ENCODE data around the gene VSIG4.

VSIG4 gene

DNA sequence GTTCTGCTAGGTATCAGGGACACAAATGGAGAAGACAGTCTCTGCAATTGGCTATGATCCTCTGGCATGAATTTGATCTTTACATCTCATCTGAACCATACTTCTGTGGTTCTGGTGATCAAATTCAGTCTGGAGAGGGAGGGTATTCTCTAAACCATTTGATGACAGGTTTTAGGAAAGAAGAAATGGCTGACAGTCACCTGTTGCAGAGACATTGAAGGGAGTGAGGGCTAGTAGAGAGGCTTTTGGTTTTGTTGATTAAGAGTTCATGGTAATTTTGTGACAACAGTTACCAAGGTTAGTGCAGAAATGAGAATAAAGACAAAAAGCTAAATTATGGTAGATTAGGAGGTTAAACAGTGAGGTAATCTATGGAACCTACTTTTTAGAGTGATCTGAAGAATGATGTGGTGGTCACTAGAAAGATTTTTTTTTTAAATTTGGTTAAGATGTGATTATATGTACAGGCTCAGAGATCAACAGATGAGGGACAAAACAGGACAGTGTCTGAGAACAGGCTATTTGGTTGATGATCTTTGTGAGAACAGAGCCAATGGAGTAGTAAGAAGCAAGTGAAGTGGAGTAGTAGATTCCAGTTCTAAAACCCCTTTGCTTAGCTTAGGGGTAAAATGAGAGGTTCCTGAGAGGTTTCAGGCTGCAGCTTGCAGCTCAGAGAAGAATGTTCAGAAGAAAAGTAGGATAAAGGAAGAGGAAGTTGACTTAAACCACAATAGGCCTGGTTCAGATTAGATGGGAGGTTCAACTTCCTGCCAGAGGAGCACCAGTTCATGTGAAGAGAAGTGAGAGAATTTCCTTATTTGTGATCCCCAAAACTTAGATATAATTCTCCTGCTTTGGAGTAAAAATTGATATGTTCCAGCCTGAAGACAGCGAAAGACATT is 34.7 kb downstream of the VSIG4 start:
- DNase-seq = no peak
- H3K27ac ChIP-seq = no peak overlapping the region
- intact Hi-C loops (cut with DNase I; ENCODE audit: low total_unique reads) = no loop called here
- no peak overlapping the region for H3K4me3 ChIP-seq
- no peaks in the 10 kb centered on the region for H3K4me1 ChIP-seq
- H3K9me3 ChIP-seq = no peaks in the 10 kb centered on the region
- H3K27me3 ChIP-seq = no peaks in the 10 kb centered on the region
- TF ChIP-seq, protein P1, sequence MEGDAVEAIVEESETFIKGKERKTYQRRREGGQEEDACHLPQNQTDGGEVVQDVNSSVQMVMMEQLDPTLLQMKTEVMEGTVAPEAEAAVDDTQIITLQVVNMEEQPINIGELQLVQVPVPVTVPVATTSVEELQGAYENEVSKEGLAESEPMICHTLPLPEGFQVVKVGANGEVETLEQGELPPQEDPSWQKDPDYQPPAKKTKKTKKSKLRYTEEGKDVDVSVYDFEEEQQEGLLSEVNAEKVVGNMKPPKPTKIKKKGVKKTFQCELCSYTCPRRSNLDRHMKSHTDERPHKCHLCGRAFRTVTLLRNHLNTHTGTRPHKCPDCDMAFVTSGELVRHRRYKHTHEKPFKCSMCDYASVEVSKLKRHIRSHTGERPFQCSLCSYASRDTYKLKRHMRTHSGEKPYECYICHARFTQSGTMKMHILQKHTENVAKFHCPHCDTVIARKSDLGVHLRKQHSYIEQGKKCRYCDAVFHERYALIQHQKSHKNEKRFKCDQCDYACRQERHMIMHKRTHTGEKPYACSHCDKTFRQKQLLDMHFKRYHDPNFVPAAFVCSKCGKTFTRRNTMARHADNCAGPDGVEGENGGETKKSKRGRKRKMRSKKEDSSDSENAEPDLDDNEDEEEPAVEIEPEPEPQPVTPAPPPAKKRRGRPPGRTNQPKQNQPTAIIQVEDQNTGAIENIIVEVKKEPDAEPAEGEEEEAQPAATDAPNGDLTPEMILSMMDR (IDR thresholded peaks at IDR 0.05) = no peak
- no peaks in the 10 kb centered on the region for H3K36me3 ChIP-seq

DNA sequence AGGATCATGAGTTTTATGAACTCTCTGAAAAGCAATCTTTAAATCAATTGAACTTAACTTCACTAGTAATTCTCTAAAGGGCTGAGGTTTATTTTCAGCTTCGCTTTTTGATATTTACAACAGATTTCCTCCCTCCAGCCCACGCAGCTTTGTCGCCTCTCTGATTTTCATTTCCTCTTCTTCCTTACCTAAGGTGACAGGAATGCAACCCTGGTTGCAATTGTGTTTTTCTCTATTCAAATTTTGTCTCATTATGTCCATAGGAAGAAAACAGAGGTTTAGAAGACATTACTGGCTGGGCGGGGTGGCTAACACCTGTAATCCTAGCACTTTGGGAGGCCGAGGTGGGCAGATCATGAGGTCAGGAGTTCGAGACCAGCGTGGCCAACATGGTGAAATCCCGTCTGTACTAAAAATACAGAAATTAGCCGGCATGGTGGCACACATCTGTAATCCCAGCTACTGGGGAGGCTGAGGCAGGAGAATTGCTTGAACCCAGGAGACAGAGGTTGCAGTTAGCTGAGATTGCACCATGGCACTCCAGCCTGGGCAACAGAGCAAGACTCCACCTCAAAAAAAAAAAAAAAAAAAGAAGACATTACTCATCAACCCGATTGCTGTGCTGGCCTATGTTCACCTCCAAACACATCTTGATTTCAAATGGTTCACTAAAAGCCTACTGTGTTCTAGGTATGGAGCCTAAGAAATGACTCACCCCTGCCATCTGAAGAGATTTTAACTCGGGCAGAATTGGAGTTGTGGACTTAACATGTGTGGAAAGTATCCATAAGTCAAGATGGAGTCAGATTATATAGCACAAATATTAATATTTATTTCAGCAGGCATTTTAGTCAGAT is 36.8 kb downstream of the VSIG4 start:
- TF ChIP-seq, protein P1 (IDR thresholded peaks at IDR 0.05) = no peak
- Histone ChIP-seq H3K9me3 (no peaks in the 10 kb centered on the region), H3K27me3 (no peaks in the 10 kb centered on the region), H3K4me3 (no peak overlapping the region), H3K4me1 (no peaks in the 10 kb centered on the region), H3K27ac (no peak overlapping the region), H3K36me3 (no peaks in the 10 kb centered on the region)
- DNase-seq = no peak
- intact Hi-C loops (cut with DNase I; ENCODE audit: low total_unique reads) = no loop called here

DNA sequence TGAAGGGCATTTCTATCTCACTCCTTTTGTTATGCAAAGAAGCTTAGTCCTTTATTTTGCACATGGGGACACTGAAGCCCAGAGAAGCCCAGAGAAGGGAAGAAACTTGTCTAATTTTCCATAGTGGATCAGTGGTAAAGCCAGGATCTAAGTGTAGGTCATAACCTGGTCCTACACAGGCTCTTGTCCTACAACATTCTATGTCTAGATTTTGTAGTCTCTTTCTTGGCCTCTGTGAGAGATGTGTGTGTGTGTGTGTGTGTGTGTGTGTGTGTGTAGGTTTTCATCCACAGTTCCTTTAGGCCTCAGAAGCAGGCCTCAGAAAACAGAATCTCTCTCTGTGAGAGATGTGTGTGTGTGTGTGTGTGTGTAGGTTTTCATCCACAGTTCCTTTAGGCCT is 38.3 kb downstream of the VSIG4 start:
- intact Hi-C loops (cut with DNase I; ENCODE audit: low total_unique reads) = no loop called here
- Histone ChIP-seq H3K9me3 (no peaks in the 10 kb centered on the region), H3K27me3 (no peaks in the 10 kb centered on the region), H3K36me3 (no peaks in the 10 kb centered on the region), H3K27ac (no peak overlapping the region), H3K4me3 (no peak overlapping the region), H3K4me1 (no peaks in the 10 kb centered on the region)
- TF ChIP-seq, protein P1 (IDR thresholded peaks at IDR 0.05) = no peak
- DNase-seq = no peak

DNA sequence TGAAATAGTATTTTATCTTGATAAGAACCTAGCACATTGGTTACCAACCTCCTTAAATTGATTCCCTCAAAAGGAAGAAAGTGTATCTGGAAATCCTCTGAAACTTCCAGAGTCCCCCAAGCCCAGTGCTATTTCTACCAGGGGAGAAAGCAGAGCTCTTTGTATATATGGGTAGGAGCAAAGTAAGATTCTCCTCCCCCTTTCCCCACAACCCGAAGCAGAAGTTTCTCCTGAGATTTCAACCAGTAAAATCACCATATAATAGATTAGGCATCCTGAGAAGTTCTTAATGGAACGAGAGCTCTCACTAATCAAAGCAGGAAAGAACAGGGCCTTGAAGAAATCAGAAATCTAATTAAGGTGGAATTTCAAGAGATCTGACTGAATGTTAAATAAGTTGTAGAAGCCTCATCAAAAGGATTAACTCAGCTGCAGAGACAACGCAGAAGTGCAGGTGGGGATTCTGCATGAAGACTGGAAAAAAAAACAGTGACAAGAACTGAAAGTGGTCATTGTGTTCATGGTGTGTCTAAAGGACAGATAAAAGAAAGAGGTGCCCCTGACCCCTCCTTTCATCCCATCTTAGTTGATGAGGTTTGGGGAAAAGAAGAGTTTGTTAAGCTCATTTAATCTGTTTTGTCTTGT is 39.1 kb downstream of the VSIG4 start:
- Histone ChIP-seq H3K4me3 (no peak overlapping the region), H3K4me1 (no peaks in the 10 kb centered on the region), H3K9me3 (no peaks in the 10 kb centered on the region), H3K36me3 (no peaks in the 10 kb centered on the region), H3K27ac (no peak overlapping the region), H3K27me3 (no peaks in the 10 kb centered on the region)
- intact Hi-C loops (cut with DNase I; ENCODE audit: low total_unique reads) = no loop called here
- TF ChIP-seq, protein P1 (IDR thresholded peaks at IDR 0.05) = no peak
- no peak for DNase-seq

DNA sequence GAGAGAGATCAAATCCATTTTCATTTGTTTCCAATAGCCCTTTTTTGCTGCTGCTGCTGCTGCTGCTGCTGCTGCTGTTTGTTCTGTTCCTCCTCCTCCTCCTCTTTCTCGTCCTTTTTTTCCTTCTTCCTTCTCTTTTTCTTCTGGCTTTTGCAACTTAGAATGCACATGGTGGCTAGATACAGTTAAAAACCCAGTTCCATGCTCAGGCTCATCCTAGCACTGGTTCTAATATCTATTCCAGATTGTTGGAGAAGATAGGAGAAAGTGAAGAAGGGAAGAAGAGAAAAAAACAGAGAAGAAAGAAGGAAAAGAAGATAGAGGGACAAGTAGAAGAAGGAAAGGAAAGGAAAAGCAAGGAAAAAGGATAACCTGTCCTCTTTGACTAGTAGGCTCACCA is 39.7 kb downstream of the VSIG4 start:
- Histone ChIP-seq H3K27ac (no peak overlapping the region), H3K4me3 (no peak overlapping the region), H3K27me3 (no peaks in the 10 kb centered on the region), H3K9me3 (no peaks in the 10 kb centered on the region), H3K36me3 (no peaks in the 10 kb centered on the region), H3K4me1 (no peaks in the 10 kb centered on the region)
- no peak for DNase-seq
- intact Hi-C loops (cut with DNase I; ENCODE audit: low total_unique reads) = no loop called here
- TF ChIP-seq, protein P1 (IDR thresholded peaks at IDR 0.05) = no peak

All from tibial artery (tissue), 4 donors.